Measurements from ENCODE around the gene SPAG6. TPM values are rescaled to one million over a fixed set of nuclear protein-coding genes. Genes with fewer than 3 reads are reported as not detected.
"Not testable (repeated sequence)": the region's sequence is repeated elsewhere in the genome, so short reads cannot be mapped to it uniquely, and the experiment has no call there.

The SPAG6 gene
- total RNA-seq, 1 donor from 2014 or later: not detected

DNA sequence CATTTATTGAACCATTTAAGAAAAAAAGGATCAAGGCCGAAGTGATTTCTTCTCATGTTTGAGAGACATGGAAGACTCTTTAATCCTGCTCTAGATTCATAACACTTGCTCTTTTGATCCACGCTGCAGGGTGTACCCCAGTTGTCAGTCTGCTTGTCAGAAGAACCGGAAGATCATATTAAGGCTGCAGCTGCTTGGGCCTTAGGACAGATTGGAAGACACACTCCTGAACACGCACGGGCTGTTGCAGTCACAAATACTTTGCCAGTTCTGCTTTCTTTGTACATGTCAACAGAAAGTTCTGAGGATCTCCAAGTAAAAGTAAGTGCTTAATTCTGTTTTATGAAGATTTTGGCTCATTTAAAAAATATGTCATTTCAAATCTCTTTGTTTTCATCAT lies 46.3 kb downstream of the SPAG6 start:
- TF ChIP-seq, protein P1, sequence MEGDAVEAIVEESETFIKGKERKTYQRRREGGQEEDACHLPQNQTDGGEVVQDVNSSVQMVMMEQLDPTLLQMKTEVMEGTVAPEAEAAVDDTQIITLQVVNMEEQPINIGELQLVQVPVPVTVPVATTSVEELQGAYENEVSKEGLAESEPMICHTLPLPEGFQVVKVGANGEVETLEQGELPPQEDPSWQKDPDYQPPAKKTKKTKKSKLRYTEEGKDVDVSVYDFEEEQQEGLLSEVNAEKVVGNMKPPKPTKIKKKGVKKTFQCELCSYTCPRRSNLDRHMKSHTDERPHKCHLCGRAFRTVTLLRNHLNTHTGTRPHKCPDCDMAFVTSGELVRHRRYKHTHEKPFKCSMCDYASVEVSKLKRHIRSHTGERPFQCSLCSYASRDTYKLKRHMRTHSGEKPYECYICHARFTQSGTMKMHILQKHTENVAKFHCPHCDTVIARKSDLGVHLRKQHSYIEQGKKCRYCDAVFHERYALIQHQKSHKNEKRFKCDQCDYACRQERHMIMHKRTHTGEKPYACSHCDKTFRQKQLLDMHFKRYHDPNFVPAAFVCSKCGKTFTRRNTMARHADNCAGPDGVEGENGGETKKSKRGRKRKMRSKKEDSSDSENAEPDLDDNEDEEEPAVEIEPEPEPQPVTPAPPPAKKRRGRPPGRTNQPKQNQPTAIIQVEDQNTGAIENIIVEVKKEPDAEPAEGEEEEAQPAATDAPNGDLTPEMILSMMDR (conservative IDR thresholded peaks at IDR 0.05; ENCODE audit: low read depth, low read length): no peak
- no peak overlapping the region for H3K4me3 ChIP-seq (ENCODE audit: low read depth, low read length)
- no peak for DNase-seq (ENCODE audit: low read depth)

DNA sequence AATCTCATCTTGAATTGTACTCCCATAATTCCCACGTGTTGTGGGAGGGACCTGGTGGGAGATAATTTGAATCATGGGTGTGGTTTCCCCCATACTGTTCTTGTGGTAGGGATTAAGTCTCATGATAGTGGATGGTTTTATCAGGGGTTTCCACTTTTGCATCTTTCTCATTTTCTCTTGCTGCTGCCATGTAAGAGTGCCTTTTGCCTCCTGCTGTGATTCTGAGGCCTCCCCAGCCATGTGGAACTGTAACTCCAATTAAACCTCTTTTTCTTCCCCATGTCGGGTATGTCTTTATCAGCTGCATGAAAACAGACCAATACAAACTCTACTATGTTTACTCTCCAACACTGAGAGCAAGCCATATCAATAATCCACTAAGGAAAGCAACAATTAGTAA lies 50.9 kb downstream of the SPAG6 start:
- DNase-seq (ENCODE audit: low read depth); H3K4me3 ChIP-seq (ENCODE audit: low read depth, low read length): not testable (repeated sequence)

DNA sequence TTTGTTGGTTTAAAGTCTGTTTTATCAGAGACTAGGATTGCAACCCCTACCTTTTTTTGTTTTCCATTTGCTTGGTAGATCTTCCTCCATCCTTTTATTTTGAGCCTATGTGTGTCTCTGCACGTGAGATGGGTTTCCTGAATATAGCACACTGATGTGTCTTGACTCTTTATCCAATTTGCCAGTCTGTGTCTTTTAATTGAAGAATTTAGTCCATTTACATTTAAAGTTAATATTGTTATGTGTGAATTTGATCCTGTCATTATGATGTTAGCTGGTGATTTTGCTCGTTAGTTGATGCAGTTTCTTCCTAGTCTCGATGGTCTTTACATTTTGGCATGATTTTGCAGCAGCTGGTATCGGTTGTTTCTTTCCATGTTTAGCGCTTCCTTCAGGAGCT lies 61.6 kb downstream of the SPAG6 start:
- not testable (repeated sequence) for H3K4me3 ChIP-seq (ENCODE audit: low read depth, low read length); DNase-seq (ENCODE audit: low read depth)

DNA sequence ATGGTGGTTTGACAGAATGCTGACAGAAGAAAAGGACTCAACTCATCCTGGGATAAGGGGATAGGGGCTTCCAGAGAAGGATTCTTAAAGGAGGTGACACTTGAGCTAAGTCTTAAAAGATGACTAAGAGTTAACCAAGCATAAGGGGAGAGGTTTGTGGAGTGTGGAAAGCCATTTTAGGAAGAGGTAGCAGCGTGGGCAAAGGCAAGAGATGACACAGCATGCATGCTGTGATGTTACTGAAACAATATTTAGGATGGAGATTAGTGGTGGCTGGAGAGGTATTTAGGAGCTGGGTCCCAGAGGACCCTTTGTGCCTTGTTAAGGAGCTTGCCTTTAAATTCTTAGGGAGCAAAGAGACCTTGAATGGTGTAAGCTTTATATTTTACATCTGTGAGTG lies 65.1 kb downstream of the SPAG6 start:
- DNase-seq (ENCODE audit: low read depth): no peak
- TF ChIP-seq, protein P1 (conservative IDR thresholded peaks at IDR 0.05; ENCODE audit: low read depth, low read length): no peak
- H3K4me3 ChIP-seq (ENCODE audit: low read depth, low read length): no peak overlapping the region

DNA sequence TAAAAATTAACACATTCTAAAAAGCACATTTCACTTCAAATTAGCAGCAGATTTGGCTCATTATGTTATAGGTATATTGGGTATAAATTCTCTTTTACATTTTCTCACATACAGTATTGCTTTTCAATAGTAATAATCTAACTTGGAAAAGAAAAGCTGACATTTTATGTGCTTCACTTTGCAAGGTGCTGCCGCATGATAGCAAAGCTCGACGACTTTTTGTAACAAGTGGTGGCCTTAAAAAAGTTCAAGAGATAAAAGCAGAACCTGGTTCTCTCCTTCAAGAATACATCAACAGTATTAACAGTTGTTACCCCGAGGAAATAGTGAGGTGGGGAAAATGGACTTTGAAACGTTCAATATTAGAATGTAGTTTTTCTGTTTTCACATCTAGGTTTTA lies 65.5 kb downstream of the SPAG6 start:
- H3K4me3 ChIP-seq (ENCODE audit: low read depth, low read length): no peak overlapping the region
- TF ChIP-seq, protein P1 (conservative IDR thresholded peaks at IDR 0.05; ENCODE audit: low read depth, low read length): no peak
- no peak for DNase-seq (ENCODE audit: low read depth)

DNA sequence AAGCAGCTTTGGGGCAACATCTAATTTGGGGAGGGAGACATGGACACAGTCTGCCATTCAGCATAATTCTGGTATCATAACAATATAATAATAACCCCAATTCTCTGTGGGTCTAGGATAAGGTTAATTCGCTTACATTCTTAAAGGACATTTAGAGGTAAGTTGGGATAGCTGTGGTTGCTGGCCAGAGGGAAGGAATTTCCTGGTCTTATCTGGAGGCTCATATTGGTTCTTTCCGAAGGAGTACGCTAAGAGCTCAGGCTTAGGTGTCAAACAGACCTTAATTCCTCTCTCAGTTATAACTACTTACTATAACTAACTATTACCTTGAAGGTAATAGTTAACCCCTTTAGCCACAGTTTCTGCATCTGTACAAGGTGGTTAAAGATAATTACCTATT lies 68.8 kb downstream of the SPAG6 start:
- TF ChIP-seq, protein P1 (conservative IDR thresholded peaks at IDR 0.05; ENCODE audit: low read depth, low read length): no peak
- no peak overlapping the region for H3K4me3 ChIP-seq (ENCODE audit: low read depth, low read length)
- DNase-seq (ENCODE audit: low read depth): no peak

DNA sequence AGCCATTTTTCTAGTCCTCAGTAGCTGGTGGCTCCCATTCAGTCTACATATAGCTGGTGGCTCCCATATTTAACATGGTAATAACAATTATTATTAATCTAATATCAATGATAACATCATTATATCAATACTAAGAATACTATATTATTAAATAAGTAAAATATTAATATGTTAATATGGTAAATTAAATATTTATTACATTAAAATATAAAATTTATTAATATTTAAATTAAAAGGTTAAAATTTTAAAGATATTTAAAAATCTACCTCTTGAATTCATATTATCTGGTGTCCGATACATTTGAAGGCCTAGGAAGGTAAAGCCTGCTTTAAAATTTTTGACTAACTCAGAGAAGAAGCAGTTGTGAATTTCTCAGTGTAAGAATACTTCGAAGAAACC lies 69.8 kb downstream of the SPAG6 start:
- DNase-seq (ENCODE audit: low read depth): no peak
- TF ChIP-seq, protein P1 (conservative IDR thresholded peaks at IDR 0.05; ENCODE audit: low read depth, low read length): no peak
- no peak overlapping the region for H3K4me3 ChIP-seq (ENCODE audit: low read depth, low read length)

DNA sequence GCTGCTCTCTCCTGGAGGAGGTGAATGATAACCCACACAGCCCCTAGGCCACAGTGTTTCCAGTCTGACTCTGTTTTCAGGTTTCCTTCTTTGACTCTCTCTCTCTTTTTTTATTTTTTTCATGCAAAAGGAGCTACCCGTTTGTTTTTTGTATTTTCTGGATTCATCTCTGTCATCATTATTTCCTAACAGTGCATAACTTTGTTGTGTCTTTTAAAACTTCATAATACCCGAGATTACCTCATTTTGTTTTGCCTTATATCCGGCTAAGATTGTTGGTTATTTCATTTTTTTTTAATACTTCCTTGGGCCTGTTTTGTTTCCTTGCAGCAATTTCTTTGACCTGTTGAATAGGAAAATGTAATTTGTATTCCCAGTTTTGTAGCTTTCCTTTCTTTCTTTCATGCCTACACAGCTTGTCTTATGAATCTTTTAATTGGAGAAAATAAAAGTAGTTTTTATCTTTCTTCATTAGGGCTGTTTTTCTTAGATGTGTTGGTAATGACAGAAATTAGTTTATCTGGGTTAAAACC lies 72.5 kb downstream of the SPAG6 start:
- TF ChIP-seq, protein P1 (conservative IDR thresholded peaks at IDR 0.05; ENCODE audit: low read depth, low read length): no peak
- H3K4me3 ChIP-seq (ENCODE audit: low read depth, low read length): no peak overlapping the region
- DNase-seq (ENCODE audit: low read depth): no peak
